OCI-LY1 (cell line): Measurements from ENCODE around the gene FGR.

ENCODE experiments used
- CTCF ChIP-seq: fragments of 200-600 bp; sonication (generic), shearing (Covaris generic); IDR thresholded peaks from 2 replicates; pipeline ENCODE4 v1.5.1; 2017; ENCODE audit warnings: mild to moderate bottlenecking, antibody characterized with exemption, low read length, moderate library complexity, mixed read lengths
- EZH2 ChIP-seq: fragments of 200-600 bp; sonication (generic), shearing (Covaris generic); IDR thresholded peaks from 2 replicates; pipeline ENCODE4 v1.8.0; 2017; ENCODE audit warnings: borderline replicate concordance, mixed run types, mild to moderate bottlenecking, antibody characterized with exemption, low read length, moderate library complexity, mixed read lengths

DNA sequence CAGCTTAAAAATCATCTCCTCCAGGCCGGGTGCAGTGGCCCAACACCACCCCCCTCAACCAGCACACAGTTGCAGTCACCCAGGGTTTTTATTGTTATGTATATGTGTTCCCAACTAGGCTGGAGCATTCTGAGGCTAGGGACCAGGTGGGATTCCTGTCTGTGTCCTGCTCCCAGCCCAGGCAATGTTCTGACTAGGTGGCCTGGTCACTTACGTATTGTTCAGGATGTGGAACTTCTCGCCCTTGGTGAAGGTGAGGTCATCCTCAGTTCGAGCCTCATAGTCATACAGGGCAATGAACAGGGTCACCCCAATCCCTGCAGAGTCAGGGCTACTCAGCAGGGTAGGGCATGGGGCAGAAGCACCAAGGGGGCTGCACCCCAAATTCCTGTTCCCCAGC is 12.2 kb downstream of the FGR start:
- TF ChIP-seq EZH2 (no peak), CTCF (no peak)
